Measurements from ENCODE around the gene AGTRAP.

Gene AGTRAP

DNA sequence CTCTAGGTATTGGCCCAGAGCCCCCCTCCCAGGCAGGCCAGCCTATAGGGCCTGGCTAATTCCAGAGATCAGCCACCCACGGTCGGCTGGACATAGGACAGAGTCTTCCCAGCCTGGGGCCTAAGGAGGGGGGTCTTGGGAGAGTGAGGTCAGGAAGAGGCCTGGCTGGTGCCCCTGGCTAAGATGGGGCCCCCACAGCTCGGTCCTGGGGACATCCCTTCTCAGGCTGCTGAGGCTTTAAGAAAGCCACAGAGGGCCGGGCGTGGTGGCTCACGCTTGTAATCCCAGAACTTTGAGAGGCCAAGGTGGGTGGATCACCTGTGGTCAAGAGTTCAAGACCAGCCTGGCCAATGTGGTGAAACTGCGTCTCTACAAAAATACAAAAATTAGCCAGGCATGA is 28.6 kb downstream of the AGTRAP start:
- DNase-seq = no peak

DNA sequence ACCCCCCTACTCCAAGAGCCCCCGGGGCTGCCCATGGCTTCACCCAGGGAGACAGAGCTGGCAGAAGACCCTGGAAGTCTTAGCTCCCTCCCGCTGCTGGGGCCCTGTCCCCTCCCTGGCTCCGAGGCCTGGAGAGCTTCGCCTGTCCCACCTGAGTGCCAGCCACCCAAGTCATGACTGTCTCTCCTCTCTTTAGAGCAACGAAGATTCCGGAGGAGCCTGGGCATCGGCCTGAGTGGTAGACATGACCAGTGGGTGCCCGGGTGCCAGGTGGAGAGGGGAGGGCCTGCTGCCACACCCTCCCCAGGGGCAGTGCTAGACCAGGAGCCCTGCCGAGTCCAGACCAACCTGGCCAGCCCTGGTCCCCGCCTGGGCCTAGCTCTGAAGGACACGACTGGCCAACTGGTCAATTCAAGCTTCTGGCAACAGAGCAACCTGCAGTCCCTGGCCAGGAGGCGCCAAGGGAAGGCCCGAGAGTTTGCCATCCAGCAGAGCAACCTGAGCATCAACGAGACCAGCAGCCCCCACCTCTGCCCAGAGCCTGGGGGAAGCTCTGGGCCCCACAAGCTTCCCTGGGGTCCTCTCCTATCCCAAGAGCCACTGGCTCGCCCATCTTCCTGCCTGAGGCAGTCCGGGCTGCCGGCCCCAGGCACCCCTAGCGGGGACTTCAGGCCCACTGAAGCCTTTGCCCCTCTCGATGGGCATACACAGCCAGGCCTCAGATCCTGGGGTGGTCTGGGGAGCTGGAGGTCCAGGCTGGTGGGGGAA is 29.9 kb downstream of the AGTRAP start:
- DNase-seq = no peak

DNA sequence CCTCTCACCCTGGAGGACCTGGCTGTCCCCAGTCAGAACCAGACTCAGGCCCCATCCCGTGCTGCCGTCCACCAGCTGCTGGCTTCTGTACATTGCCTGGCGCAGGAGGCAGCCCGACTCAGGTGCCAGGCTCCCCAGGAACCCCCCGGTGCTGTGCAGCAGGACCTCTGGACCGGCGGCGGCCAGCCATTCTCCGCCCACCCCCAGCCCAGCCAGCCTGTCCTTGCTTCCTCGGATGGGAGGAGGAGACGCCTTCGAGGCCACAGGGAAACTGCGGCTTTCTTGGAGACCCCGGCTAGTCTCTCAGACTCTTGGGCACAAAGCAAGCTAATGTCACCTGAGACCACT is 30.5 kb downstream of the AGTRAP start:
- no peak for DNase-seq

DNA sequence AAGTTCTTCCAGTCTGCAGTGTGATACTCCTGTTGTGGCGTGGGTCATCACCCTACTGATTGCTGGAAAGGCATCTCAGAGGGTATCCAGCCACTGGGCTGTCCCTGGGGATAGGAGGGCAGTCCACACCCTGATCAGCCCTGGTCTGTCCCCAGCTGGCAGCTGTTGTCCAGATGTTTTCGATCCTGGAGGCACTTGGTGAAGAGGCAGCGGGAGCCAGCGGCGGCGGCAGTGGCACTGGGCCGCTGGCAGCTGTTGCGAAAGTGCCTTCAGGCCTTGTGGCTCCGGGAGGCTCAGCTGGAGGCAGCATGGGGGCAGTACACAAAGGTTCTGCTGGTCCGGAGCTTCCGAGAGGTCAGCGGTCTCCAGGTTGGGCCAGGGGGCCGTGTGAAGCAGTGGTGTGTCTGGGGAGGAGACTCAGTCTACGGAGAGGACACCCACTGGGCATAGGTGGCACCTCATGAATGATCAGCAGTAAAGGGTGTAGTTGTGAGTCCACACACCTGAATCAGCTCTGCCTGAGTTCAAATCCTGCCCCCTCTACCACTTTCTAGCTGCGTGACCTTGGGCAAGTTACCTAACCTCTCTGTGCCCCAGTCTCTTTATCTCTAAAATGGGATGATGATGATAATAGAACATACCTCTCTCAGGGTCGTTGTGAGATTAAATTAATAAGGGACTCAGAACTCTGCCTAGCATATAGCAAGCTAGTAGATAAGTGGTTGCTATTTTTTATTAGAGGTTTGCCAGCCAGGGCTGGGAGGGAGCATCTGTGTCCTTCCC is 32.2 kb downstream of the AGTRAP start:
- DNase-seq = no peak

DNA sequence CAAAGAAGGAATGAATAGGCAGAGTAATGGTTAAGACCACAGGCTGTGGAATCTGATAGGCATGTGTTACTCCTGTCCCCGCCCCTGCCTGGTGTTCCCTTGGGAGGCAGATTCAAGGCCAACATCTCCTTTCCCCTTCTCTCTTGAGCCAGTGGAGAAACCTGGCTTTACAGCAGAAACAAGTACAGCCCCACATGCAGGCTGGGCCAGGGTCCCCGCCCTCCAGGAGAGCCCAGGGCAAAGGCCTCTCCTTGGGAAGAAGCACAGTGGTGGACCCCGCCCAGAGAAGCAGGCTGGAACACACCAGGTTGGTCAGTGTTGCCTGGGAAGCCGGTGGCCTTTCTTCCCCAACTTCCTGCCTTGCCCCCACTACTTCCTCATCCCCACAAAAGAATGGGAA is 32.9 kb downstream of the AGTRAP start:
- DNase-seq = no peak

DNA sequence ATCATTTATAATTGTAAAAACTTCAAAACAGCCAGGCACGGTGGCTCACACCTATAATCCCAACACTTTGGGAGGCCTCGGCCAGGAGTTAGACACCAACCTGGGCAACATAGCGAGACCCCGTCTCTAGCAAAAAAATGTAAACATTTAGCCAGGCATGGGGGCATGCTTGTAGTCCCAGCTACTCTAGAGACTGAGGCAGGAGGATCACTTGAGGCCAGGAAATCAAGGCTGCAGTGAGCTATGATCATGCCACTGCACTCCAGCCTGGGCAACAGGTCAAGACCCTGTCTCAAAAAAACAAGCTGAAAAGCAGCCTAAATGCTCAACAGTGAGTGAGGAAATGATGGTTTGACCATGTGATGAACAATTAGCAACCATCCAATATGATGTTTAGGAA is 33.3 kb downstream of the AGTRAP start:
- DNase-seq = no peak

DNA sequence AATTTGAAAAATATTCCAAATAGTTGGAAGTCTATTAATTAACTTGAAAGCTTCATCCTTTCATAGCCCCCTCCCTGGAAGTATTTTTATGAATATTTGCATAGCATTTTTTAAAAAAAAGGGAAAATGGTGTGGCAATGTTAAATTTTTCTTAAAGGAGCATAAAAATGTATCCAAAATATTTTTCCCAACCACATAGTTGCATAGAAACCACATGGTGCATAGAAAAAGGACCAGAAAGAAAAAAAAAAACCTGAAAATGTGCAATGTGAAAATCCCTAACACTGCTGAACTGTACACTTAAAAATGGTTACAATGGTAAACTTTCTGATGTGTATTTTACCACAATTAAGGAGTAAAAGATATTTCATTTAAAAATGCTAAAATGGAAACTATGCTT is 34.1 kb downstream of the AGTRAP start:
- DNase-seq = no peak

DNA sequence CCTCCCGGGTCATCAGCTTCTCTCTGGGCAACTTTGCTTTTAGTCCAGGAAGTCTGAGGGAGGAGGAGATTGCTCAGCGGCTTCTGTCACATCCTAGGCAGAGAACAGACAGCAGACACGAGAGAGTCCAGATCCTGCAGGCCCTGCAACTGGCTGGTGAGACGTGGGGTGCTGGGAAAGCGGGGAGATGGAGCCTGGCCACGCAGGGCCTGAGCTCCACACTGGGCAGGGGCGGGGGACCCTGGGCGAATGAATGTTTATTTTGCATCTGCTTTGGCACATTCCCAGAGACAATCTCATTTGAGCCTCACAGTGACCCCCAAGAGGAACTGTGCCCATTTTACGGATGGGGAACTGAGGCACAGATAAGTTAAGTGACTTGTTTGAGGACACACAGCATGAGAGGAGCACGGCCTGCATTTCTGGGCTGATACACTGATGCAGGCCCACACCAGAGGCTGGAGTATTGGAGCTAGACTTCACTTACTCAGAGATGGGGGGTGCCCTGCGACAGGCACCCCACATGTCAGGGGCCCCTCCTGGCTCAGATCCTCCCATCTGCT is 35.6 kb downstream of the AGTRAP start:
- DNase-seq = no peak

DNA sequence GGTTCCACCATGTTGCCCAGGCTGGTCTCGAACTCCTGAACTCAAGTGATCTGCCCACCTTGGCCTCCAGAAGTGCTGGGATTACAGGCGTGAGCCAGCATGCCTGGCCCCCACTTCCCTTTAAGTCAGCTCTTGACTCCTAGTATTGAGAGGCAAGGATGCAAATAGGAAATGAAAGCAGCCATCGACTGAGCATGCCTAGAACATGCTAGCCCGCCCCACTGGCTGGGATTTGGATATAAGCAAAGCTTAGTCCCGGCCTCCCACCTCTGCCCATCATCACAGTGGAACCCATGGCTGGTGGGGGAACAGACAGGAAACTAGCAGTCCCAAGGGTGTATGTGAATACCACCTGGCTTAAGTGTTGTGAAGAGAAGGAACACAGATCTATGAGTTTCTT is 36.5 kb downstream of the AGTRAP start:
- DNase-seq = no peak

DNA sequence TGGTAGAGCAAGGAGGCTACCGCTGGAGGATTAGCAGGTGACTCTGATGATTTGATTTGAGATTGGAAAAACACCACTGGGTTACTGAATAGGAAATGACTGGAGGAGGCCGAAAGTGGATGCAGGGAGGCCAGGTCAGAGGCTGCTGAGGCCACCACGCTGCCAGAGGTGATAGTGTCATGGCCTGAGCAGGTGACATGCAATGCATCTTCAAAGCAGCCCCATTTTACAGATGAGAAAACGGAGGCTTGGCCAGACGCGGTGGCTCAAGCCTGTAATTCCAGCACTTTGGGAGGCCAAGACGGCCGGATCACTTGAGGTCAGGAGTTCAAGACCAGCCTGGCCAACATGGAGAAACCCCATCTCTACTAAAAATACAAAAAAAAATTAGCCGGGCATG is 38.8 kb downstream of the AGTRAP start:
- no peak for DNase-seq

DNA sequence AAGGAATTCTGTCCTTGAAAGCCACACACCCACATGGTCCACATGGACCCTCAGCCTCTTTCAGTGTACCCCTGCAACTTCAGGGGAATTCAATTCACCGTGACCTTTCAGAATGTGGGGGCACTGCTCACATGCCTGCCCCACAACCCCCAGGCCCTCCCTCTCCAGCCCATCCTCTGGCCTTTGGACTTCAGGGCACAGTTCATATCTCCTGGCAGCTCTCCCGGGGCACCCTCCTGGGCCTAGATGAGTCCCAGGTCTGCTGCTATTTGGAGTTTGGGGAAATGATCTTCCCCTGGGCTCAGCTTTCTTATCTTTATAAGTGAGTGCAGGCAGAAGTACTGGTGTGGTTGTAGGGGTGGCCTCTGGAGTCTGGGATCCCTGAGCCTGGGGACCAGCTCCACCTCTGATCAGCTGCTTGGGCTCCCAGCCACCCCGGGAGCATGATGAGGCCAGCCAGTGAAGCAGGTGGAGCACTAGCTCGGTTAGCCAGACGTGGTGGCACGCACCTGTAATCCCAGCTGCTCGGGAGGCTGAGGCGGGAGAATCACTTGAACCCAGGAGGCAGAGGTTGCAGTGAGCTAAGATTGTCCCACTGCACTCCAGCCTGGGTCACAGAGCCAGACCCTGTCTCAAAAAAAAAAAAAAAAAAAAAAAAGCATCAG is 41.9 kb downstream of the AGTRAP start:
- no peak for DNase-seq

DNA sequence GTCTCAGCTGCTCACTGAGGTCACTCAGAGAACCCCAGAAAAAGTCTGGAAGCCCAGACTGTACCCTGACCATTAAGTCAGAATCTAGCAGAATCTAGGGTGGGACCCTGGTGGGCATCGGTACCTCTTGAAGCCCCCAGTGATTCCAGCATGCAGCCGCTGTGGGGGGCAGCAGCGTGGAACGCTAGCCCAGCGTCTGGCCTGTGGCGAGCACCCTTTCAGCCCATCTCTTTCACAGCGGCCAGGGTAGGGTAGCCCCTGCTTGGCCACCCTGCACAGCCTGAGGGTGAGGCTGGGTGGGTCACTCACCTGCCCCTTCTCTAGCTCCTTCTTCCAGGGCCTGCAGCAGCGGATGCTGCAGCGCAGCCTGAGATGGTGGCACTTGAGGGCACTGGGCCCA is 42.4 kb downstream of the AGTRAP start:
- DNase-seq = no peak

DNA sequence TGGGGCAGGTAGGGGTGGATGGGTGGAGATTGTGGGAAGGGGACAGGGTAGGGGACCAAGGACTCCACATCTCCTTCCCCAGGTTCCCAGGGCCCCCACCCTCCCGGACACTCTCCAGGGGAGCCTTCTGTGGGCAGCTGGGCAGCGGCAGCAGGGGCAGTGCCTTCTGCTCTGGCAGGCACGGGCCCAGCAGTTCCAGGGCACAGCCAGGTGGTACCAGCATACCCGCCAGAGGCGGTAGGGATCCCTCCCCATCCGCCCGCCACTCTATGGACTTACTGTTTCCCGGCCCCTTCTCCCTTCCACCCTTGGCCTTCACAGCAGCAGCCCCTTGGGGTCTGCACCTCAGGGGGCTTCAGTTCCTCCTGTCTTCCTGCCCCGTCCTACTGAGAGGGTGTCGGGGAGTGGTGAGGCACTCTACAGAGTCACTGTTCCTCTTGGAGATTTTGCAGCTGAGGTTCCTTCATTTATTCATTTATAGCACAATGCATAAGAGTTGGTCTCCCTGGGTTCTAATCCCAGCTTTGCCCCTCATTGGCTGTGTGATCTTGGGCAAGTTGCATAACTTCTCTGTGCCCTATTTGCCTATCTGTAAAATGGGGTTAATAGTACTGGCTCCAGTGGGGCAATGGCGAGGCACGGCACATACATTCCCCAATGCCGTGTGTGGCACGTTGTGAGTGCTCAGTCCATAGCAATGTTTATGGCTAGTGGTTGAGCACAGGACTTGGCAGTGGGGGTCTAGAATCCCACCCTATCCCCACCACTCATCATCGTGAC is 43.1 kb downstream of the AGTRAP start:
- DNase-seq = no peak

DNA sequence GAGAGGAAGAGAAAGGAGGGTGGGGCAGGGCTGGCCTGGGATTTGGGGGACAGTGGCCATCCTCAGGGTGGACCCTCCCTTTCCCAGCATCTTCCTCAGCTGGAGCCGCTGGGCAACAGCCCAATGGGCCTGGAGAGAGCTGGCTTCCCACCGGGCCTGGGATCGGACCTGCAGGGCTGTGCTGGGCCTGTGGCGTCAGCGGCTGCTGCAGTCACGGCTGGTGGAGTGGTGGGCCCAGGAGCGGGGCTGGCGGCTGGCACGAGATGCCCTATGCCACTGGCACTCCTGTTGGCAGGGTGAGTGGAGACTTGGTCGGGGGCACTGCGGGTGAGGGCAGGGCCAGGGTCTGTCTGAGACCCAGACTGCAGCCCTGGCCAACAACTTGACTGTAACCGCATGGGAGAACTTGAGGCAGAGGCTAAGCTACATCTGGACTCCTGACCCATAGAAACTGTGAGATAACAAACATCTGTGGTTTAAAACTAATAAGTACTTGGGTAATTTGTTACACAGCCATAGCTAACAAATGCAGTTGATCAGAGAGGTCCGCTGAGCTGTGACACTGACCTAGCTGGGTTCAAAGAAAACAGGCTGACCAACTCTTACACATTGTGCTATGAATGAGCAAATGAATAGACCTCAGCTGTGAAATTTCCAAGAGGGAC is 43.9 kb downstream of the AGTRAP start:
- DNase-seq = no peak

DNA sequence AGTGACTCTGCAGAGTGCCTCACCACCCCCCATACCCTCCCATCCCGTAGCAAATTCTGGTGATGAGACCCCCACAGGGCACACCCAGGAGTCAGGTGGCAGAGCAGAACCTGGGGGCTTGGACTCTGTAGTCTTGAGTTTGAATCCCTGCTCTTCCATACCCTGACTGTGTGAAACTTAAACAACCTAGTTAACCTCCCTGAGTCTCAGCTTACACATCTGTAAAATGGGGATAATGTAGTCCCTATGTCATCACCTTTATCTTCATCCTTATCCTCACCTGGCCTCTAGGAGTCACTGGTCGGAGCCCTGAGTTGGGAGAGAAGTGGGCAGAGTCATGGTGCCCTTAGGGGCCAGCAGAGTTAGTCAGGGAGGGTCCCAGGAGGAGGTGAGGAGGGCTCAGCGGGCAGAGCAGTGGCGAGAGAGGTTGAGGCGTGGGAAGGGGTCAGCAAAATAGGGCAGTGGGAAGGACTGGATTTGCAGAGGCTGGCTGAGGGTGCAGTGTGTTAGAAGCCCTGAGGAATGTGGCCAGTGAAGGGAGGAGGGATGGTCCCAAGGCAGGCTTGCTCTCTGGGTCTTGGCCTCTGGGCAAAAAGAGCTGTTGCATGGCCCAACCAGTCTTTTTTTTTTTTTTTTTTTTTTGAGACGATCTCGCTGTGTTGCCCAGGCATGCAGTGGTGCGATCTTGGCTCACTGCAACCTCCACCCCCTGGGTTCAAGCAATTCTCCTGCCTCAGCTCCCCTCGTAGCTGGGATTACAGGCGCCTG is 44.6 kb downstream of the AGTRAP start:
- no peak for DNase-seq

DNA sequence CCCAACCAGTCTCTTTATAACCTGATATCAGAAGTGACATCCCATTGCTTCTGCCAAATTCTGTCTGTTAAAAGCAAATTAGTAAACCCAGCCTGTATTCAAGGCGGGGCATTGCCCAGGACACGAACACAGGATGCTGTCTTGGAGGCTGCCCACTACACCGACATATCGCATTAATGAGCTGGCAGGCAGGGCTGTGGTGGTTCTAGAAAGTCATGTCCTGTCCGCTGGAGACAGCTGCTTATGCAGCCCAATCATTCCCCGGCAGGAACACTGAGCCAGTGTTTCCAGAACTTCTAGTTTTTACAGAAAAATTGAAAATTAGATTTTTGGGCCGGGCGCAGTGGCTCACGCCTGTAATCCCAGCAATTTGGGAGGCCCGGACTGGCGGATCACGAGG is 45.4 kb downstream of the AGTRAP start:
- no peak for DNase-seq

DNA sequence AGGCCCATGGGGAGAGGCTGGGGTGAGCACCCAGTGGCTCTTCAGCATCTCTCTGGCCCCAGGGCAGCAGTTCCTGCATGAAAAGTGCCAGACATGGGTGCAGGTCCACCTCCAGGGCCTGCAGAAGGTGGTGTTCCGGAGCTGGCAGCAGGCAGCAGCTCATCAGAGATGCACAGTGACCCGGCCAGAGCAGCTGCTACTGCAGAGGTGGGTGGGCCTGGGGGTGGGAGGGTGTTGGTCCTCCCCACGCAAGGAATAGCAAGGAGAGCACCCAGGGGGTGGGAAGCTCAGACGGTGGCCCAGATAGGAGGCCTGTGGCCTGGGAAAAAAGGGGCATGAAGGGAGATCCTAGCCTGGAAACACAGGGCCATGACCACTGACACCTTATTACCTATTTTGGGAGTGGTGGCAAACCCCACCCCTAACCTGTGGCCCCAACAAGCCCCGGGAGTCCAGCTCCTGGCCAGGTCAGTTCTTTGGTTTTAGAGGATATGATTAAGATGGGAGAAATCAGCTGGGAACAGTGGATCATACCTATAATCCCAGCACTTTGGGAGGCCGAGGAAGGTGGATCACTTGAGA is 46.3 kb downstream of the AGTRAP start:
- DNase-seq = no peak

DNA sequence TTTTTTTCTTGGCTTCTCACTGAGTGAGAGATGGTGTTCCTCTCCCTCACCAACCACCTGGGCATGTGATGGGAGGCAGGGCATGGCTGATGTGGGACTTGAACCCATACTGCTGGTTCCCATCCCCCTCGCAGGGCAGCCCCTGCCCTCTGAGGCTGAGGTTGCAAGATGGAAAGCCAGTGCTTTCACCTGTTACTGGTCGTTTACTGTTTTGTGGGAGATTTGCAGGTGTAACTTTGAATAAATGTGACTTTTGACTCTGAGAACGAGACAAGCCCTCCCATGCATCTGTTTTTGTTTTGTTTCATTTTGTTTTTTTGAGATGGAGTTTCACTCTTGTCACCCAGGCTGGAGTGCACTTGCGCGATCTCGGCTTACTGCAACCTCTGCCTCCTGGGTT is 47.6 kb downstream of the AGTRAP start:
- DNase-seq = no peak

DNA sequence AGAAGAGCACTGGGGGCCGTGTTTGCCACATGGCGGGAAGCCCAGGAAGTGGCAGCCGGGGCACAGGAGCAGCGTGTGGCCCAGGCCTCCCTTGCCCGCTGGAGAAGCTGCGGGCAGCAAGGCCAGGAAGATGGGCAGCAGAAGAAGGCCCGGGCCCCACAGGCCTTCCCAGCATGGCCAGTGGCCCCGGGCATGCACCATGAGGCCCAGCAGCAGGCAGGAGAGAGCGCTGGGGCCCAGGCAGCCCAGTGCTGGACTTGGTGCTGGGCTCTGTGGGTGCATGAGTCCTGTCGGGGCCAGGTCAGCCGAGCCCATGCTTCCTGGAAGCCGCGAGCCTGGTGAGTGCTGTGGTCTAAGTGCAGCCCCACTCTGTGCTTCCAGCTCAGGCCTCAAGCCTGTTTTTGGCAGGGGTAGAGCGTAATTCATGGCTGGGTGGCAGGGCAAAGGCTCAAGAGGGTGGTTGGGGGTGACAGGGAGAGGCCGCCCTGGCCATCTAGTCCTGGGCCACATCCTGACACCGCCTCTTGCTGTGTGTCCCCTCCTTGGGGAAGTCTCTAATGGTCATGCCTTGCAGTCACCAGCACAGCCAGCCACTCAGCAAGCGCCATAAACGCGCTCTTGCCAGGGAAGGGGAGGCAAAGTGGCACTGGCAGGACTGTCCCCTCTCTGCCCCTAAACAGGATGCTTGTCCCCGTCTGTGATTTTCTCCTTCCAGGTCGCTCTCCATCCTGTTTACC is 48.5 kb downstream of the AGTRAP start:
- DNase-seq = no peak

DNA sequence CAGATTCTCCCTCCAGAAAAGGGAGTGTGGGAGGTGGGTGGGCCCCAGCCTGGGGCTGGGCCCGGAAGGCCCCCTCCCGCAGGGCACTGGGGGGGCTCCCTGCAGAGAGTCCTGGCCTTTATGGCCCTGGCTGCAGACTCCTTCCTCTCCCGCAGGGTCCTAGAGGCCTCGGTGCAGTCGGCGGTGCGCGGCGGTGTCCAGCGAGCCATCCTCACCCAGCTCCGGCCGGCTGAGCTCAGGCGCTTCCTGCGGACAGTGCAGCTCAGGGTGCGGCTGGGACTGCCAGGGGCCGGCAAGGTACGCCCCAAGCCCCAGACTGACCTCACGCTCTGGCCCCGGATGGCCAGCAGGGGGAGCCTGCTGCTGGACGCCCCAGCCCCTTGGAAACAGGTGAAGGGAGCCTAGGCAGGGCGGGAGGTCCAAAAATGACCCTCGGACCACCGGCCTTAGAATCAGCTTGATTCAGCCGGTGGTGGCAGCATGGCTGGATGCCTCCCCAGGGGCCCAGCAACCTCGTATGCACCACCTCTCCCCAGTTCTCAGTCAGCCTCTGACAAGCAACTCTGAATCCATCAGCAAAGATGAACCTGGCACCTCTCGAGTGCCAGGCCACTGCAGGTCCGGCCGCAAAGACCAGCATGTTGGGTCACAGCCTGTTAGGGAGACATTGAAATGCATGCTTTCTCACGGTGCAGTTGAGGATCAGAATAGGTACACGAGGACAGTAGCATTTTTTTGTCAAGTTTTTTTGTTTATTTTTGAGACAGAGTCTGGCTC is 49.2 kb downstream of the AGTRAP start:
- peak in 1 of 2 donors; percentile 16 for DNase-seq

Measured in hippocampal formation (tissue), 2 donors.